ENCODE measurements around the gene GPAM.

DNA sequence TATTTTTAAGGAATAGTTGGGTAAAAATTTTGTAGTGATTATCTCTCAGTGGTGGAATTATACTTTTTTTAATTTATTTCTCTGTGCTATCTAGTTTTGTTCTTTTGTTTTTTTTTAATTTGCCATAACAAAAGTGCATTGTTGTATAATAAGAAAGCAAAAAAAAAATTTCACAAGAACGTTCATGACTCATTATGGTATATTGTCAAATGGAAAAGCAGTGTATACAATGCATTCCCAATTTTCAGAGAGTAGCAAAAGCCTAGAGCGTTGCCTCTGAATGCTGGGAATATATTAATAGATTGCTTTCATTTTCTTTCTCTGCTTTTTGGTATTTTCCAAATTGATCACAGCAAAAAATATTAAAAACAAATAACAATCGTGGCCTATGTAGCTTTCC, 46.3 kb upstream of the GPAM start:
- TF ChIP-seq, protein P1, sequence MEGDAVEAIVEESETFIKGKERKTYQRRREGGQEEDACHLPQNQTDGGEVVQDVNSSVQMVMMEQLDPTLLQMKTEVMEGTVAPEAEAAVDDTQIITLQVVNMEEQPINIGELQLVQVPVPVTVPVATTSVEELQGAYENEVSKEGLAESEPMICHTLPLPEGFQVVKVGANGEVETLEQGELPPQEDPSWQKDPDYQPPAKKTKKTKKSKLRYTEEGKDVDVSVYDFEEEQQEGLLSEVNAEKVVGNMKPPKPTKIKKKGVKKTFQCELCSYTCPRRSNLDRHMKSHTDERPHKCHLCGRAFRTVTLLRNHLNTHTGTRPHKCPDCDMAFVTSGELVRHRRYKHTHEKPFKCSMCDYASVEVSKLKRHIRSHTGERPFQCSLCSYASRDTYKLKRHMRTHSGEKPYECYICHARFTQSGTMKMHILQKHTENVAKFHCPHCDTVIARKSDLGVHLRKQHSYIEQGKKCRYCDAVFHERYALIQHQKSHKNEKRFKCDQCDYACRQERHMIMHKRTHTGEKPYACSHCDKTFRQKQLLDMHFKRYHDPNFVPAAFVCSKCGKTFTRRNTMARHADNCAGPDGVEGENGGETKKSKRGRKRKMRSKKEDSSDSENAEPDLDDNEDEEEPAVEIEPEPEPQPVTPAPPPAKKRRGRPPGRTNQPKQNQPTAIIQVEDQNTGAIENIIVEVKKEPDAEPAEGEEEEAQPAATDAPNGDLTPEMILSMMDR (conservative IDR thresholded peaks at IDR 0.05; ENCODE audit: low read length), result no peak
- no peak for TF ChIP-seq EZH2phosphoT487 (IDR thresholded peaks at IDR 0.05; ENCODE audit: borderline replicate concordance, low read depth, low read length)
